GM21528 (cell line): Measurements from ENCODE around the gene TP53RK.
A peak's percentile ranks its signal among the peaks of the same experiment; 100 is the strongest.

Experiments used
- ATAC-seq: cut with Tn5 transposase; IDR thresholded peaks from one replicate; pipeline ENCODE4 v1.9.1; 2021; ENCODE audit warnings: mild to moderate bottlenecking, moderate library complexity; ENCODE audit not compliant: unreplicated experiment, low FRiP score

TP53RK gene

DNA sequence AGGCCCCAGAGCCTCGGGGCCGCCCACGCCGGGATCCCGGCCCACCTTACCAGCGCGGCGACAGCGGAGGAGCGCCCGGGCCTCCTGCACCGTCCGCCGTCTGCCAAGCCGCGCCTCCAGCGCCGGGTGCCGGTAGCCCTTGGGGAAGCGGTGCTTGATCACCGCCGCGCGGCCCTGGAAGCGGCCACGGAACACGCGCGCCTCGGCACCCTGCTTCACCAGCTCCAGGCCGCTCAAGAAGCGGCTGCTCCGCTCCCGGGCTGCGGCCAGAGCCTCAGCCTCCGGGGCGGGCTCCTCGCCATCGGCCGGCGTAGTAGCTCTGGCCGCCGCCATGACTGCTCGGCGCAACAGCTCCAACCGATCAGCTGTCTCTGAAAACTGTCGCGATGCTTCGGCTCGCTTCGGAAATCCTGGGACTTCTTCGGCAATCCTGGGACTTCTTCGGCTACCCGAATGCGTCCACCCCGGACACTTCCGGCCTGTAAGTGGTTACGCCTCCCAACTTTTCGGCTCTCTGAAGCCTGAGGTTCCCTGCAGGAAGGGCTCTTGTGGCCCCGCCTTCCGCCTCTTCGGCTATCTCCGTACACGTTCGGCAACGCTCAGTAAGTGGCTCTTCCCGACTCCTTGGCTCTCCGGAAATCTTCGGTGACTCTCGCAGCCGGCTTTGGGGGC lies at the start of gene TP53RK:
TSS of gene TP53RK (minus strand) at position 363 of the 672 bp plus-strand sequence. CDS start at position 333, 30 bp downstream.
- ATAC-seq, result peak; percentile 93

DNA sequence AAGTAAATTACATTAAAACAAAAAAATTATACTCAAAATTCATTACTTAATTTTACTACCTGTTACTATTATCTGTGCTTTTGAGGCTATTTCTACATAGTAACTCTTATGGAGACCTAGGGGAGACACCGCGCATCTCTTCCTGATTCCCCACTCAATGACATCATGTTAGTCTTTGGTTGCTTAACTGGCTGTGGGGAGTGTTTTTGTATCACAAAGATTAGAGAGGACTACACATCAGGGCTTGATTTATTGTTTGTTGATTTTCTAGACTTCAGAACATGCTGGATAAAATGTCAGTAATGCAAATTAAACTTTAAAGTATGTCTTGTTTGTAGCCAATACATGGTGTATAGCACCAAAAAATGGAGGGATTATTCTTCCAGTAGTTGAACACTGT lies 46.2 kb upstream of the TP53RK start:
- no peak for ATAC-seq

DNA sequence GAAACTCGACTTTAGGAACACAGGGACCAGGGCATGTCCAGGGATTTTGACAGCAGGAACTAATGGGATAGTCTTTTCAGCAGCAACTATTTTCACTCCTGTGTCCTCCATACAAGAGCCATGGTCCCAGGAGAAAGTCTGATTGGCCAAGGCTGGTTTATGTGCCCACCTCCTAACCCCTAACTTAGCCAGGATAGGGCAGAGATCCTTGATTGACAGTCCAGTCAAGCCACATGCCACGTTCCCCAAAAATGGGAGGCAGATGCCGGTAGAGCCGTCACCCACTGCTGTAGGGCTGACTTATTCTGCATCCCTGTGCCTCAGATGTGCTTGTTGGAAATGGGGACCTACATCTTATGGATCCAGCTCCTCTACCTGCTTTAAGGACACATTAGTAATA lies 42.5 kb upstream of the TP53RK start:
- ATAC-seq, result no peak

DNA sequence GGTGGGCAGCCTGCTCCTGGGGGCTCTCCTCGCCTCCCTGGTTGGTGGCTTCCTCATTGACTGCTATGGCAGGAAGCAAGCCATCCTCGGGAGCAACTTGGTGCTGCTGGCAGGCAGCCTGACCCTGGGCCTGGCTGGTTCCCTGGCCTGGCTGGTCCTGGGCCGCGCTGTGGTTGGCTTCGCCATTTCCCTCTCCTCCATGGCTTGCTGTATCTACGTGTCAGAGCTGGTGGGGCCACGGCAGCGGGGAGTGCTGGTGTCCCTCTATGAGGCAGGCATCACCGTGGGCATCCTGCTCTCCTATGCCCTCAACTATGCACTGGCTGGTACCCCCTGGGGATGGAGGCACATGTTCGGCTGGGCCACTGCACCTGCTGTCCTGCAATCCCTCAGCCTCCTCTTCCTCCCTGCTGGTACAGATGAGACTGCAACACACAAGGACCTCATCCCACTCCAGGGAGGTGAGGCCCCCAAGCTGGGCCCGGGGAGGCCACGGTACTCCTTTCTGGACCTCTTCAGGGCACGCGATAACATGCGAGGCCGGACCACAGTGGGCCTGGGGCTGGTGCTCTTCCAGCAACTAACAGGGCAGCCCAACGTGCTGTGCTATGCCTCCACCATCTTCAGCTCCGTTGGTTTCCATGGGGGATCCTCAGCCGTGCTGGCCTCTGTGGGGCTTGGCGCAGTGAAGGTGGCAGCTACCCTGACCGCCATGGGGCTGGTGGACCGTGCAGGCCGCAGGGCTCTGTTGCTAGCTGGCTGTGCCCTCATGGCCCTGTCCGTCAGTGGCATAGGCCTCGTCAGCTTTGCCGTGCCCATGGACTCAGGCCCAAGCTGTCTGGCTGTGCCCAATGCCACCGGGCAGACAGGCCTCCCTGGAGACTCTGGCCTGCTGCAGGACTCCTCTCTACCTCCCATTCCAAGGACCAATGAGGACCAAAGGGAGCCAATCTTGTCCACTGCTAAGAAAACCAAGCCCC lies 36.2 kb upstream of the TP53RK start:
- ATAC-seq, result no peak

DNA sequence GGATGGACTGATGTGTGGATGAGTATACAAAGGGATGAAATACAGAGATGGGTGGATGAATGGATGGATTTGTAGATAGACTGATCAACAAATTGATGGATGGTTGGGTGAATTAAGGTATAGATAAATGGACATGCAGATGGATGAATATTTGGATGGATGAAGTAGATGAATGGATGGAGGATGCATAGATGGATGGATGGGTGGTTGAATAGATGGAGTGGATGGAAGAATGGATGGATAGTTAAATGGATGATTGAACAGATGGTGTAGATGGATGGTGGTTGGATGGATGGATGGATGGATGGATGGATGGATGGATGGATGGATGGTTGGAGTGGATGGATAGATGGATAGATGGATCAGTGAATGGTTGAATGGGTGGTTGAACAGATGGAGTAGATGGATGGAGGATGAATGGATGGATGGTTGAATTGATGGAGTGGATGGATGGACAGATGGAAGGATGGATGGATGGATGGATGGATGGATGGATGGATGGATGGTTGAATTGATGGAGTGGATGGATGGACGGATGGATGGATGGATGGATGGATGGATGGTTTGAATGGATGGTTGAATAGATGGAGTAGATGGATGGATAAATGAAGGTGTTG lies 35.2 kb upstream of the TP53RK start:
- ATAC-seq, result no peak

DNA sequence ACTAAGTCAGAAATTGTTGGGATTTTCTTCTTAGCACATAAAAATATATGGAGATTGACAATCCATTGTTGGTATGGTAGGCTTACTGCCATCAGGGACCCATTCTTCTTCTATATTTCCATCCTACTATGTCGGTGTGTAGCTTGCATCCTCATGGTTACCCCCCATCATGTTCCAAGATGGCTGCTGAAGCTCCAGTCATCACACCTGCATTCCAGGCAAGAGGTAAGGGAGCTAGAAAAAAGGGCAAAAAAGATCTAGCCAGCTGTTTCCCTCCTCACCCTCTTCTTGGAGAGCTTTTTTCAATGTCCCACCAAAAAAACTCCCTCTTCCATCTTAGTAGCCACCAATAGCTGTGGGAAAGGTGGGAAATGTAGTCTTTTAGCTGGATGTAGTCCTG lies 33.8 kb upstream of the TP53RK start:
- no peak for ATAC-seq

DNA sequence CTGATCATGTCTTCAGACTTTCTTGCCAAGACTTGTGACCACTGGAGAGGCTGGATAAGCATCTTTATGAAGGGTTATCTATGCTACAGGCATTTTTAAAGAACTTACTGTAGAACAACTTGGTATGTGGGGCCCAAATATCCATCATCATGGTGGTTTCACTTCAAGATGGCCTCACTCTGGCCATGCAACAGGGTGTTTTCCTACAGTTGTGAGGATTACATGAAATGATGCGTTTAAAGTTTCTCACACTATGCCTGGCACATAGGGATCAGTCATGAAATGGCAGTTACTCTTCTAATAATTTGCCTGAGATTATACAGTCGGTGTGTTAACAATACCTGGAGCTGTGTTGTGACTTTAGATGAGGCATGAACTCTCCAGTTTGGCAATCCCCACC lies 33.2 kb upstream of the TP53RK start:
- ATAC-seq, result no peak

DNA sequence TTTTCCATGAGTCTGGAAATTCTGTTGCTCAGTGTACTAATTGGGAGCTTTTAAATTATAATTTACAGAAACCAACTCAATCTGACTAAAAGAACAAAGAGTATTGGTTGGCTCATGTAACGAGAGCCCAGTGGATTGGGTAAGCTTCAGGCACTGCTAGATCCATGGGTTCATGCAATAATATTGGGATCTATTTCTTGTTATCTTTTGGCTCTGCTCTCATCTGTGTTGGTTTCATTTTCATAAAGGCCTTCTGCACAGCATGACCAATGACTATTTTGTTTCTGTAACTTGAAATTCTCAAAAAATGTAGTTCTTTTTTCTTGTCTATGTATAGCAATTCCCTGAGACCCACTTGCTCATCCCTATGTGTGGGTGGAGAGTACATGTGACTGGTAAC lies 32.2 kb upstream of the TP53RK start:
- ATAC-seq, result no peak

DNA sequence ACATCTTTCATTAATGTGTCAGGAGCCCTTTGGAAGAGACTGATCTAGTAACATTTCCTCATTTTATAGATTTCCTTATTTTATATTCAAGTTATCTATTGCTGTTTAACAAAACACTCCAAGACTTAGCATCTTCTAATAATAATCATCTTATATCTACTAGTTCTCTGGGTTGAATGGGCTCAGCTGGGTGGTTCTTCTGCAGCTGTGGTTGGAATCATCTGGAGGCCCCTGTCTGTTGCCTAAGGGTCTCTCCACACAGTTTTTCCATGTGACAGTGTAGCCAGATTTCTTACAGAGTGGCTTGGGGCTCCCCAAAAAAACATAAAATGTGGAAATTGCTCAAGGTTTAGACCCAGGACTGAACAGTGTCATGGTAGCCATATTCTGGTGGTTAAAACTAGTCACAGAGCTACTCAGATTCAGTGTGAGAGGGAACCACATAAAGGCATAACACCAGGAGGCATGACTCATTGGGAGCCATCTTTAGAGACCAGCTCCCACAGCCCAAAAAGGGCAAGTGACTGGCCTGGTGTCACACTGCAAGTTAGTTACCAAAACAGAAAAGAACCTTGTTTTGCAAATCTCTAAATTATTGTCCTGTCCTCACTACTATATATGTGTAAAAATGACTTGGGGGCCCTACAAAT lies 31.7 kb upstream of the TP53RK start:
- ATAC-seq, result no peak

DNA sequence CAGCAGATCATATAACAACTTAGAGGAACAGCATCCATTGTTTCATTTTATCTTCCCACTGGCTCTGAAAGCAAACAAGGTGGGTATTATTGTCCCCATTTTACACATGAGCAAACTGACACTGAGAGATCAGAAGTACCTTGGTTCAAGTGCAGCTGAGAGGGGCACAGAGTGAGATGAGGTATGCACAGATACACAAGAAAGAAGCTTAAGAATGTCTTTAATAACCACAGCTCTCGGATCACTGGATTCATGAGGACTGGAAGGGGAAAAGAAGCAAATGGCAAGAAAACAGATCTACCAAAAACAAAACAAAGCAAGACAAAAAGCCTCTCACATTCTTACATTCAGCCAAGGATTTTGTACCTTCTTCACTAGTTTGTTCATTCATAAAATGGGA lies 30.8 kb upstream of the TP53RK start:
- ATAC-seq, result no peak

DNA sequence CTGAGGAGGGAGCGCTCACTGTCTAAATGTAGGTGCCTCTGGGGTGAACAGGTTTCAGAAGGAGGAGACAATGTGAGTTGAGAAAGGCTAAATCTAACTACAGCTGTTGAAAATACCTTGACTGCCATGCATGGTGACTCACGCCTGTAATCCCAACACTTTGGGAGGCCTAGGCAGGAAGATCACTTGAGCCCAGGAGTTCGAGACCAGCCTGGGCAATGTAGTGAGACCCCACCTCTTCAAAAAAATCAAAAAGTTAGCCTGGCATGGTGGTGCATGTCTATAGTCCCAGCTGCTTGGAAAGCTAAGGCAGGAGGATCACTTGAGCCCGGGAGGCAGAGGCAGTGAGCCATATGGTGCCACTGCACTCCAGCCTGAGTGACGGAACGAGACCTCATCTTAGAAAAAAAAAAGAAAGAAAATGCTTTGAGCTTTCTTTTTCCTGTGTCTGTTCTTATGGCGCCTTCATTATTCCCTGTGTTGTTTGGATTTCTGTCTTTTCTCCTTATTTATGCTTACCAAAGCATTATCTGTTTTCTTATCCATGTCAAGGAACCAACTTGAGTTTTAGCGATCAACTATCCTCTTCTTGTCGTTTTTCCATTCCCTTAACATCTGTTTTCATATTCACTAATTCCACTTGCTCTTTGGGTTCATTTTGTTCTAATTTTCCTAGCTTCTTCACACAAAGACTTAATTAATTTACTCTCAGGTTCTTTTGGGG lies 28.7 kb upstream of the TP53RK start:
- no peak for ATAC-seq

DNA sequence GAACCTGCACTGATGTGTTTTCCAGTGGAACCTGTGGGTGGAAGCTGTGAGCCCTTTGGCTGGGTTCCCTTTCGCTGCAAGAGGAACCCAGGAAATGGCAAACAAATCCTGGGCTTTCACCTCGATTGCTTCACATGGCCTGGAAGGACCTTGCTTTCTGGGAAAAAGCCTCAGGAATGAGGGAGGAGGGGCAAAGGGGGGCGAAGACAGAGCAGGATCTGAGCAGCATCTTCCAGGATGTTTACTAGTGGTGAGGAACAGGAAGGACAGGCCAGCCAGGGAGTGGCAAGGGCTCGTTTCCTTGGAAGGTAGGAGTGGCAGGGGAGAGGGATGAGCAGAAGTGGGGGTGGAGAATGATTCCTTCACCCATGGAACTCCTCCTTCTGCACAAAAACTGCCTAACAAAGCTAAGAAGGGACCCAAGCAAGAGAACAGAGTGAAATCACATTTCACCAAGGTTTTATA lies 26.1 kb upstream of the TP53RK start:
- ATAC-seq, result no peak

DNA sequence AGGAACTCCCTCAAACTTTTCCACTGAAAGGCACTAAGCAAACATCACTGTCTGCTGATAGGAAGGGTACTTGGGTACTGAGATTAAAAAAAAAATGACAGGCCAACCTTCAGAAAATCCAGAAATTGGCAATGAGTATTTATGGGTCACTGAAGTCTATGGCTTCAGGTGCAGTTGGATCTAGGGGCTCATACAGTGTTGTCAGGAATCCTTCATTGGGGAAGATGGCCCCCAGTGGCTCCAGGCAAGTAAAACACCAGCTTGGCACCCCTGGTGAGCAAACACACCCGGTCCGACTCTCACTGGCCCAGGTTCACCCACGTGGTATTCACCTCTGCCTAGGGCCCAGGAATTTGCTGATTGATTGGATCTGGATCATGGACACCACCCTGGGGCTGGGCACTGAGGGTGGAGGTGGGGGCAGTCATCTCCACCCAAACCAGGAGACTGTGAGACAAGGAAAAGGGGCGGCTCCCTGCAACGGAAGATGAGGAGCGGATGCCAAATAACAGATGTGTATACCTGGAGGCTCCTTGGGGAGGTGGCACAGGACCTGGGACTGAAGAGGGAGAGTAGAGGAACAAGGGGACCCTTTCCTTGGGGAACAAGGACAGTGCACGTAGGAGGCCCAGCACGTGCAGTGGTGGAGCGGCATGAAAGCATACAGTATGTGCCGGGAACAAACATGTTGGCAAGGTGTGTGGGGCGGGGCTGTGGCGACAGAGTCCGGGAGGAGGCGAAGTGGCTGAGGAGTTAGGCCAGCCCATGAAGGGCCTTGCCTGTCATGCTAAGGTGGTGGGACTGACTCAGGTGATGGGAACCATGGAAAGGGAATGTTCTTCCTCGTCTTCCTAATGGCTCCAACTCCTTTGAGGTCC lies 25.0 kb upstream of the TP53RK start:
- no peak for ATAC-seq

DNA sequence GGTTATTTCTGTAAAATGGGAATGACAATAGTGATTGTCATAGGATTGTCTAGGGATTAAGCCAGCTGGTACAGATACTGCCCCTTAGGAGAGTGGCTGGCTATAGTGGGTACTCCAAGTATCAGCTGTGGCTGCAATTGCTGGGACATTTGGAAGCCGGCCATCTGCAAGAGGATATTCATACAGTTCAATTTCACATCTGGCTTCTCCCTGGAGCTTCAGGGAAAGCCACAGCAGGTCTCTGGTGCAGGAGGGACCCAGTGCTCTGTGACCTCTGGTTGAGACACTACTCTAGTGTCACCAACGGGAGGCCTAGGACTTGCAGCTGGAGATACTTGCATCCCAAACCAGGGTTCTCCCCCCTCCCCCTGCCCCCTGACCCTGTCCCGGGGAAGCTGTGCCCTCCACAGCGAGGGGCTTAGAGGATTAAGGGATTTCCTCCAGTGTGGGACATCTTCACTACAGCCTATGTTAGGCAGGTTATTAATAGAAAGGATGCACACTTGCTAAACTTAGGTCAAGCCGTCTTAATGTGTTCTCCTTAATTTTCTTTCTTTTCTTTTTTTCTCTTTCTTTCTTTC lies 22.9 kb upstream of the TP53RK start:
- no peak for ATAC-seq

DNA sequence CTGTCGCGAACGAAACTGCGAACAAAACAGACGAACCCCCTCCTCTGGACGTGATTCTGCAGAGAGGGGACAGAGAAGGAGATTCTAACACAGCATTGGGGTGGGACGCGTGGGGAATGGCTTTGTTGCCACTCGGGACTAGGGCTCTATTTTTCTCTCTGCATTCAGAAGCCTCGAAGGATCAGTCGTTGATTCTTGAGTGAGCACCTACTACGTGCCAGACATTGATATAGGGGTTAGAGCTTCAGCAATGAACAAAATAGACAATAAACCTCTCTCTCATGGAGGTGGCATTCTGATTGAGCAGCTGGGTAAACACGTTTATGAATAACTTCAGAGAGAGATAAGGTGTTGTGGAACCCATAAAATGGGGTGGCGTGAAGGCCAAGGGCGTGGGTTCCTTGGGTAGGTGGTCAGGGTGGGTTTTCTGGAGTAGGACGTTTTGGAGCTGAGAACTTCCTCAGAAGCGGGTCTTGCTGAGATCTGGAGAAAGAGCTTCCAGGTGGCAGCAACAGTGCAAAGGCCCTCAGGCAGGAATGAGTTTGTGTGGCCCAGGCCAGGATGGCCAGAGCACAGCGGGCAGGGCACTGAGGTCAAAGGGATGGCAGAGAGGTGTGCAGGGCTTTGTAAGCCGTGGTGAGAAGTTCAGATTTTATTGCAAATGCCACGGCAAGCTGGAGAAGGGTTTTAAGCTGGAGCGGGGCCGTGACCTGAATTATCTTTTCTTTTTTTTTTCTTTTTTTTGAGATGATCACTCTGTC lies 21.1 kb upstream of the TP53RK start:
- no peak for ATAC-seq

DNA sequence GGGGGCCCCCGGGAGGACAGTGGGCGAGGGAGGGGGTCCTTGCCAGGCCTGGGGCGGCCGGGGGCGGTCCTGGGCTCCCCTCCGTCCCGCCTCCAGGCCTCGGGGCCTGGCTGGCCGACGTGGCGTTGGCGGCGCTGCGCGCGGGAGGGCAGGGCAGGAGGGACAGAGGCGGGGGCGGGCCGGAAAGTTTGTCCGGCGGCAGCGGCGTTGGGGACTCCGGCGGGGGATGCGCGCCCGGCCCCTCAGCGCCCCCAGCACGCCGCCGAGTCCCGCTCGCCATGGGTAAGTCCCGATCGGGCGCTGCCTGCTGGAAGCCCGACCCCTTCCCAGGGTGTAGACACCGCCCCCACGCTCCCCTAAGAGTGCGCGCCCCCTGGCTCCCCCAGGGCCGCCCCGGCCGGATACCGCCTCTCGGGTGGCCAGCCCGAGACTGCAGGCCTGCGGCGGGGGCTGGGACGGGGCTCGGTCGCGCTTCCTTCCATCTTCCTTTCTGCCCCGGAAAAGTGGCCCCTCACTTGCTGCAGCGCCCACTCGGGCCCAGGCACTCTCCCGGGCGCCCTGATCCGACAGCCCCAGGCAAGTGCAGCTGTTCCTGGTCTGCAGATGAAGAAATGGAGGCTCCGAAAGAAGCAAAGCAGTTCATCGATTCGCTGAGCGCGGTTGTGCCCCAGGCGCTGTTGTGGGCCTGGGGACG lies 20.4 kb upstream of the TP53RK start, which contains the start of gene SLC2A10:
TSS of gene SLC2A10 (plus strand) at position 191 of the 694 bp plus-strand sequence. CDS start at position 279, 88 bp downstream.
- no peak for ATAC-seq

DNA sequence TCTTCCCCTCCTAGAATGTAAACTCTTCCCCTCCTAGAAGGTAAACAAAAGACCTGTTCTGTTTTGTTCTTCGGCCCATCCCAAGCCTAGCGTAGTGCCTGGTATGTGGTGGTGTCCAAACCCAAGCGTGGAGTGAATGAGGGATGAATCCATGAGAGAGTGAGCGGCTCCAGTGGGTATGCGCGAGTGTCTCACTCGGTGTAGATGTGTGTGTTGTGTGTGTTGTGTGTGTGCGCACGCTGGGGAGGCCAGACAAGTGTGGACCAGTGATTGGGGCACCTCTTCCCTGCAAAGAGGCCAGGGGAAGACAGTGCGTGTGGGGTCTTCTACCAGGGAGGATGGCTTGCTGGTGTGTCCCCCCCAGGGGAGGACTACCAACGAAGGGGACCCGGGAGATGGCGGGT lies 19.8 kb upstream of the TP53RK start:
- ATAC-seq, result no peak
